PC-9 (cell line): ENCODE measurements around the gene IL10RA. TPM values are rescaled to one million over a fixed set of nuclear protein-coding genes. Genes with fewer than 3 reads are reported as not detected.

ENCODE experiments used
- BruUV-seq: library from RNA; stranded (reverse); fragments of 400-500 nt; replicated peaks from 2 replicates; lab custom pipeline; 2021; lab: Mats Ljungman, UMichigan
- CTCF ChIA-PET: fragments of 300-600 bp; sonication (Branson Sonifier 250); formaldehyde crosslinking; loops from one replicate; lab custom pipeline; 2022; ENCODE audit warnings: antibody characterized with exemption; lab: Charles Lee
- POLR2A ChIA-PET: fragments of 300-600 bp; sonication (Branson Sonifier 250); formaldehyde crosslinking; loops from one replicate; lab custom pipeline; 2022; ENCODE audit warnings: antibody characterized with exemption; ENCODE audit not compliant: unreplicated experiment; lab: Charles Lee
- DNase-seq, 2 experiments: peaks; one replicate each; pipeline versions ENCODE4 v3.0.0 to v3.0.0-alpha.2; 2015 to 2022; ENCODE audit warnings: mixed read lengths in 1 of 2
- H2AFZ ChIP-seq: fragments of 200-600 bp; sonication (generic); 2 replicates; pipeline ENCODE4 v1.8.1; 2017; ENCODE audit warnings: antibody characterized with exemption
- H3F3A ChIP-seq: fragments of 200-600 bp; sonication (generic); 2 replicates; pipeline ENCODE4 v1.8.1; 2017; ENCODE audit warnings: antibody characterized with exemption, mild to moderate bottlenecking, low read depth; ENCODE audit not compliant: insufficient read depth
- H3K27ac ChIP-seq: fragments of 200-600 bp; sonication (generic); 2 replicates; pipeline ENCODE4 v1.6.1; 2016; ENCODE audit warnings: mixed run types
- H3K27me3 ChIP-seq: fragments of 200-600 bp; sonication (generic); 2 replicates; pipeline ENCODE4 v1.6.1; 2016; ENCODE audit warnings: low read depth, mixed run types; ENCODE audit not compliant: insufficient read depth
- H3K36me3 ChIP-seq: fragments of 200-600 bp; sonication (generic); 2 replicates; pipeline ENCODE4 v1.6.1; 2016; ENCODE audit warnings: low read depth, mixed run types
- H3K4me1 ChIP-seq: fragments of 200-600 bp; sonication (generic); replicated peaks from 2 replicates; pipeline ENCODE4 v1.6.1; 2016; ENCODE audit warnings: mixed run types; ENCODE audit not compliant: insufficient read depth
- H3K4me2 ChIP-seq: fragments of 200-600 bp; sonication (generic); 2 replicates; pipeline ENCODE4 v1.6.1; 2017; ENCODE audit warnings: mixed run types
- H3K4me3 ChIP-seq: fragments of 200-600 bp; sonication (generic); 2 replicates; pipeline ENCODE4 v1.6.1; 2016; ENCODE audit warnings: mixed run types
- H3K79me2 ChIP-seq: fragments of 200-600 bp; sonication (generic); 2 replicates; pipeline ENCODE4 v1.6.1; 2017; ENCODE audit warnings: low read depth, mixed run types
- H3K9me2 ChIP-seq: fragments of 200-600 bp; sonication (generic); 2 replicates; pipeline ENCODE4 v1.8.1; 2017; ENCODE audit warnings: mild to moderate bottlenecking; ENCODE audit not compliant: insufficient read depth
- H3K9me3 ChIP-seq: fragments of 200-600 bp; sonication (generic); 2 replicates; pipeline ENCODE4 v1.8.1; 2016; ENCODE audit warnings: low read depth; ENCODE audit not compliant: insufficient read depth
- H4K20me1 ChIP-seq: fragments of 200-600 bp; sonication (generic); 2 replicates; pipeline ENCODE4 v1.8.1; 2017; ENCODE audit not compliant: insufficient read depth
- CTCF ChIP-seq: fragments of 200-600 bp; sonication (generic); conservative IDR thresholded peaks from 2 replicates; pipeline ENCODE4 v1.6.1; 2017; ENCODE audit warnings: mixed run types, antibody characterized with exemption, mild to moderate bottlenecking, moderate library complexity
- EZH2 ChIP-seq: fragments of 200-600 bp; sonication (generic); IDR thresholded peaks from 2 replicates; pipeline ENCODE4 v1.8.0; 2017; ENCODE audit warnings: antibody characterized with exemption, low read depth
- intact Hi-C: fragments of 100-400 bp; cut with micrococcal nuclease; formaldehyde crosslinking; loops from one replicate; pipeline ENCODE4 v1.10.0; 2022; ENCODE audit not compliant: unreplicated experiment
- total RNA-seq: library from RNA; stranded (reverse); gene quantifications from 2 replicates; pipeline ENCODE4 v1.2.3, GENCODE V29; 2021

Gene IL10RA
- total RNA-seq, 1 experiment from 2014 or later: not detected

- TF ChIP-seq CTCF: no peak
- no peak for TF ChIP-seq EZH2
- H3K4me2 ChIP-seq: no peak overlapping the region
- H2AFZ ChIP-seq: no peak overlapping the region
- H3K36me3 ChIP-seq: no peaks in the 10 kb centered on the region
- no TSS peak for BruUV-seq
- H3K4me3 ChIP-seq: no peak overlapping the region
- ChIA-PET CTCF (no interaction called here), POLR2A (no interaction called here)
- no peaks in the 10 kb centered on the region for H4K20me1 ChIP-seq
- intact Hi-C loops: no loop called here
- H3K4me1 ChIP-seq: no peaks in the 10 kb centered on the region
- H3K79me2 ChIP-seq: no peaks in the 10 kb centered on the region
- no peak for DNase-seq
- peaks cover 52% of the 10 kb centered on the region for H3K27me3 ChIP-seq
- no peaks in the 10 kb centered on the region for H3K9me2 ChIP-seq
- no peak overlapping the region for H3K27ac ChIP-seq
- H3K9me3 ChIP-seq: no peaks in the 10 kb centered on the region
- H3F3A ChIP-seq: no peaks in the 10 kb centered on the region
These were observed 18.5 kb downstream of the IL10RA start for GRCh38 chr11:118004543-118005223.

- TF ChIP-seq CTCF (no peak), EZH2 (no peak)
- Histone ChIP-seq H4K20me1 (no peaks in the 10 kb centered on the region), H3K9me3 (no peaks in the 10 kb centered on the region), H3K4me2 (no peak overlapping the region), H3K27me3 (peaks cover 60% of the 10 kb centered on the region), H3K4me3 (no peak overlapping the region), H2AFZ (no peak overlapping the region), H3K4me1 (no peaks in the 10 kb centered on the region), H3K36me3 (no peaks in the 10 kb centered on the region), H3K27ac (no peak overlapping the region), H3K9me2 (no peaks in the 10 kb centered on the region), H3F3A (no peaks in the 10 kb centered on the region), H3K79me2 (no peaks in the 10 kb centered on the region)
- BruUV-seq: no TSS peak
- no peak for DNase-seq
- intact Hi-C loops: no loop called here
- CTCF ChIA-PET: interaction anchor here (0.5 kb wide), 1 partner anchor 193 kb away, joined by 3 read pairs; no protein-coding TSS in a partner anchor
- POLR2A ChIA-PET: no interaction called here
These were observed 19.3 kb downstream of the IL10RA start for GRCh38 chr11:118005224-118006152.

GRCh38 chr11:118006153-118006534 is 19.9 kb downstream of the IL10RA start:
- TF ChIP-seq CTCF (no peak), EZH2 (no peak)
- H4K20me1 ChIP-seq: no peaks in the 10 kb centered on the region
- CTCF ChIA-PET: interaction anchor here (0.5 kb wide), 1 partner anchor 193 kb away, joined by 3 read pairs; no protein-coding TSS in a partner anchor
- H3K36me3 ChIP-seq: no peaks in the 10 kb centered on the region
- no peak overlapping the region for H3K4me3 ChIP-seq
- H3K27me3 ChIP-seq: peaks cover 63% of the 10 kb centered on the region
- POLR2A ChIA-PET: no interaction called here
- H3K4me2 ChIP-seq: no peak overlapping the region
- no peak overlapping the region for H3K27ac ChIP-seq
- DNase-seq: no peak
- H3K9me3 ChIP-seq: no peaks in the 10 kb centered on the region
- no peaks in the 10 kb centered on the region for H3K79me2 ChIP-seq
- no peaks in the 10 kb centered on the region for H3K9me2 ChIP-seq
- no peak overlapping the region for H2AFZ ChIP-seq
- H3K4me1 ChIP-seq: no peaks in the 10 kb centered on the region
- no peaks in the 10 kb centered on the region for H3F3A ChIP-seq
- intact Hi-C loops: no loop called here
- BruUV-seq: no TSS peak
